Gastrocnemius medialis (tissue), 4 donors: ENCODE results near the gene ATP11A. TPM values are rescaled to one million over a fixed set of nuclear protein-coding genes. Genes with fewer than 3 reads are reported as not detected.

Experiments
- ATAC-seq, 2 donors: fragments of 150-250 bp; one replicate each; pipeline ENCODE4 v1.9.1; 2016
- DNase-seq, 2 donors: peaks; one replicate each; pipeline ENCODE4 v3.0.0-alpha.2; 2019
- H3K27ac ChIP-seq, 4 donors: fragments of 200-600 bp; sonication (generic); 1 replicate in 1 of 4; 2 replicates in 3 of 4; pipeline ENCODE4 v1.5.1; 2016 to 2018; ENCODE audit warnings: mild to moderate bottlenecking in 2 of 4, moderate library complexity in 1 of 4
- H3K27me3 ChIP-seq, 3 donors: fragments of 200-600 bp; sonication (generic) in 2 of 3; 1 replicate in 1 of 3; 2 replicates in 2 of 3; pipeline versions ENCODE4 v1.5.1 to v1.6.0; 2016 to 2019; ENCODE audit warnings: mild to moderate bottlenecking in 1 of 3, moderate library complexity in 1 of 3
- H3K36me3 ChIP-seq, 2 donors: fragments of 200-600 bp; sonication (generic) in 1 of 2; one replicate each; pipeline ENCODE4 v1.5.1; 2017 to 2018
- H3K4me1 ChIP-seq, 2 donors: fragments of 200-600 bp; sonication (generic) in 1 of 2; one replicate each; pipeline ENCODE4 v1.5.1; 2016 to 2017; ENCODE audit warnings: mild to moderate bottlenecking in 2 of 2
- H3K4me3 ChIP-seq, 4 donors: fragments of 200-600 bp; sonication (generic) in 3 of 4; 1 replicate in 1 of 4; 2 replicates in 3 of 4; pipeline ENCODE4 v1.5.1; 2016 to 2019; ENCODE audit warnings: mild to moderate bottlenecking in 2 of 4
- H3K9me3 ChIP-seq, 3 donors: fragments of 200-600 bp; sonication (generic) in 2 of 3; 1 replicate in 1 of 3; 2 replicates in 2 of 3; pipeline ENCODE4 v1.5.1; 2016 to 2019
- POLR2A ChIP-seq, 2 donors: fragments of 450-650 bp; IDR thresholded peaks; one replicate each; pipeline ENCODE4 v1.6.1; 2017; ENCODE audit warnings: antibody characterized with exemption in 2 of 2, mild to moderate bottlenecking in 2 of 2, moderate library complexity in 2 of 2
- in situ Hi-C, 4 donors: fragments of 200-750 bp; cut with MboI; loops; one replicate each; pipeline versions ENCODE4 v1.15.0 to v1.8.0; 2017; ENCODE audit warnings: low sequenced_read_pairs in 4 of 4
- intact Hi-C: fragments of 100-400 bp; cut with DNase I; formaldehyde crosslinking; loops from one replicate; pipeline ENCODE4 v1.15.1; 2023; ENCODE audit warnings: low total_unique reads
- total RNA-seq, 4 donors: library from RNA; depleted of rRNA; stranded (reverse); fragments of >200 nt; gene quantifications; one replicate each; pipeline versions ENCODE4 v1.1.0 to v1.2.3, GENCODE V29; 2016
- TF ChIP-seq, protein P1 (sequence below), 5 experiments: fragments of 450-650 bp in 3 of 5; fragments of 200-600 bp in 2 of 5; sonication (generic) in 2 of 5; IDR thresholded peaks in 4 of 5; conservative IDR thresholded peaks in 1 of 5; 1 replicate in 4 of 5; 2 replicates in 1 of 5; pipeline ENCODE4 v1.5.1; 2016 to 2019; ENCODE audit warnings: antibody characterized with exemption in 5 of 5, mild to moderate bottlenecking in 3 of 5, moderate library complexity in 3 of 5

Gene ATP11A
- total RNA-seq, 4 donors from 2014 or later, result 10.0 to 14.2 (median 12.6) TPM

DNA sequence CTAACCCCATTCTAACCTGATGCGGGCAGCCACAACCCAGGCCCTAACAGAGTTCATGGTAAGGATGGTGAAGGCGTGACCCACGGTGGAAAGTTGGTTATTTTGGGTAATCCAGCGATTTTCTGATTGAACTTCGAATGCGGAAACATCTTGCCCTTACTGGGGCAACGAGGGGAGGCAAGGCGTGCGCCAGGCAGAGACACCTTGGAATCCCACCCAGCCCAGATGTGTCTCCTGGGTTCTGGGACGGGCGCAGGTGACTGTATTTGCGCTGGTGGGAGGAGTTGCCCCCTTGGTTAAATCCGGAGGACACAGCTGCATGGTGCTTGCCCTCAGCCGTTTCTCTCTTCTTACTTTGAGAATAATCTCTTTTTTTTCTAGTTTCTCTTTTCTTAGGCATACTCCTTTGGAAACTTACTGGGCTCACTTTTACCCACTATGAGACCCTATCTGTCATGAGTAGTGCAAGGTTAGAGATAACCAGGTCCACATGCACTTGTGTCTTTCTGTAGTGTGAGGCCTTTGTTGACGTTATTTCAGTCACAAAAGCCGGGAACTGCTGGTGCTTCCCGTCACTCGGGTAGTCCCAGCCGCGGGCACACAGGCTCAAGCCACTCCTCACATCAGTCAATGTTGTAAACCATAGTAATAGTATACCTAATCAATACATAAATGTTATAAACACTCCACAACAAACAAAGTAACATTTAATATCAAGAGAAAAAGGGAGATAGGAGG lies 81.5 kb downstream of the ATP11A start:
- Histone ChIP-seq H3K36me3 (no peaks in the 10 kb centered on the region), H3K27me3 (no peaks in the 10 kb centered on the region), H3K27ac (no peak overlapping the region), H3K9me3 (no peaks in the 10 kb centered on the region), H3K4me1 (peaks cover 13% of the 10 kb centered on the region in 2 donors), H3K4me3 (no peak overlapping the region)
- in situ Hi-C loops (no loop called here), intact Hi-C loops (no loop called here)
- DNase-seq (no peak), ATAC-seq (no peak)
- TF ChIP-seq, protein P1, sequence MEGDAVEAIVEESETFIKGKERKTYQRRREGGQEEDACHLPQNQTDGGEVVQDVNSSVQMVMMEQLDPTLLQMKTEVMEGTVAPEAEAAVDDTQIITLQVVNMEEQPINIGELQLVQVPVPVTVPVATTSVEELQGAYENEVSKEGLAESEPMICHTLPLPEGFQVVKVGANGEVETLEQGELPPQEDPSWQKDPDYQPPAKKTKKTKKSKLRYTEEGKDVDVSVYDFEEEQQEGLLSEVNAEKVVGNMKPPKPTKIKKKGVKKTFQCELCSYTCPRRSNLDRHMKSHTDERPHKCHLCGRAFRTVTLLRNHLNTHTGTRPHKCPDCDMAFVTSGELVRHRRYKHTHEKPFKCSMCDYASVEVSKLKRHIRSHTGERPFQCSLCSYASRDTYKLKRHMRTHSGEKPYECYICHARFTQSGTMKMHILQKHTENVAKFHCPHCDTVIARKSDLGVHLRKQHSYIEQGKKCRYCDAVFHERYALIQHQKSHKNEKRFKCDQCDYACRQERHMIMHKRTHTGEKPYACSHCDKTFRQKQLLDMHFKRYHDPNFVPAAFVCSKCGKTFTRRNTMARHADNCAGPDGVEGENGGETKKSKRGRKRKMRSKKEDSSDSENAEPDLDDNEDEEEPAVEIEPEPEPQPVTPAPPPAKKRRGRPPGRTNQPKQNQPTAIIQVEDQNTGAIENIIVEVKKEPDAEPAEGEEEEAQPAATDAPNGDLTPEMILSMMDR (IDR thresholded peaks at IDR 0.05 in 4 of 5, conservative IDR thresholded peaks at IDR 0.05 in 1 of 5), result no peak
- no peak for TF ChIP-seq POLR2A (IDR thresholded peaks at IDR 0.05)

DNA sequence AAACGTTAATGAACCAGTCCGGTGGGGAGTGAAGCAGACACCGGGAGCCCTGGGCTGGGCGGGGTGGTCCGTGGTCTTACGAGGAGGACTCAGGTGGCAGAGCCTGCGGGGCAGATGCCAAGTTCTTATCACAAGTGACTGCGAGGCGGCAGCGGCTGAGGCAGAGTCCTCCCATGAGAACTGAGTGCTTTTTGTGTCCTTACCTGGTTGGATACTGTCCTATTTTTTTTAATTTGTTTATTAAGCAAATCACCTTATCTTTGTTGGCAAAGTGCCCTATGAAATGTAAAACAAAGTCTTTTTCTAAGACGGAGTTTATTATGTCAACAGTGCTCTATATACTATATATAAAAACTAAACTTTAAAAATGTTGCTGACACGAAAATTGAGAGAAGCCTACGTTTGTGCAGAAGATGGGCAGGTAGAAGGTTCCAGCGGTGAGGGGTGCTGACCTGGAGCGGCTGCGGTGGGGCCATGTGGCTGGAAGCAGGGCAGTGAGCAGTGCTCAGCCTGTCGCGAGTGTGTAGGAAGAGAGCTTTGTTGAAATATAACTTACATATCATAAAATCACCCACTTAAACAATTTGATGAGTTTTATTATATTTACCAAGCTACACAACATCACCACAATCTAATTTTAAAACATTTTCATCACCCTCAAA lies 82.2 kb downstream of the ATP11A start:
- Histone ChIP-seq H3K4me3 (no peak overlapping the region), H3K36me3 (no peaks in the 10 kb centered on the region), H3K9me3 (no peaks in the 10 kb centered on the region), H3K4me1 (peaks cover 13% of the 10 kb centered on the region in 2 donors), H3K27me3 (no peaks in the 10 kb centered on the region), H3K27ac (no peak overlapping the region)
- no peak for TF ChIP-seq POLR2A (IDR thresholded peaks at IDR 0.05)
- in situ Hi-C loops (no loop called here), intact Hi-C loops (no loop called here)
- no peak for ATAC-seq
- DNase-seq, result no peak

DNA sequence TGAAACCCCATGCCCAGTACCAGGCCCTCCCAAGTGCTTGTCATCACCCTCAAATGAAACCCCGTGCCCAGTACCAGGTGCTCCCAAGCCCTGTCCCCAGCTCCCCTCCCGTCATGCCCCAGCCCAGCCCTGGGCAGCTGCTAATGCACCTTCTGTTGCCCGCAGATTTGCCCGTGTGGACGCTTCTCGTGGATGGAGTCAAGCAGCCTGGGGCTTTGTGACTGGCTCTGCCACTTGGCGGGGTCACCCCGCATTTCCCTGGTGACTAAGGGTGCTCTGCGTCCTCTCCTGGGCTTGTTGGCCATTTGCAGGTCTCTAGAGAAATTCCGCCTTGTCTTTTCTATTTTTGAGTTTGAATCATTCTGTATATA lies 82.7 kb downstream of the ATP11A start:
- no peak for DNase-seq
- no peak overlapping the region for H3K27ac ChIP-seq
- no peaks in the 10 kb centered on the region for H3K27me3 ChIP-seq
- no peak for ATAC-seq
- H3K4me1 ChIP-seq, result peaks cover 13% of the 10 kb centered on the region in 2 donors
- intact Hi-C loops, result no loop called here
- H3K36me3 ChIP-seq, result no peaks in the 10 kb centered on the region
- H3K9me3 ChIP-seq, result no peaks in the 10 kb centered on the region
- TF ChIP-seq POLR2A (IDR thresholded peaks at IDR 0.05), result no peak
- TF ChIP-seq, protein P1 (IDR thresholded peaks at IDR 0.05 in 4 of 5, conservative IDR thresholded peaks at IDR 0.05 in 1 of 5), result no peak
- no peak overlapping the region for H3K4me3 ChIP-seq
- in situ Hi-C loops, result no loop called here

DNA sequence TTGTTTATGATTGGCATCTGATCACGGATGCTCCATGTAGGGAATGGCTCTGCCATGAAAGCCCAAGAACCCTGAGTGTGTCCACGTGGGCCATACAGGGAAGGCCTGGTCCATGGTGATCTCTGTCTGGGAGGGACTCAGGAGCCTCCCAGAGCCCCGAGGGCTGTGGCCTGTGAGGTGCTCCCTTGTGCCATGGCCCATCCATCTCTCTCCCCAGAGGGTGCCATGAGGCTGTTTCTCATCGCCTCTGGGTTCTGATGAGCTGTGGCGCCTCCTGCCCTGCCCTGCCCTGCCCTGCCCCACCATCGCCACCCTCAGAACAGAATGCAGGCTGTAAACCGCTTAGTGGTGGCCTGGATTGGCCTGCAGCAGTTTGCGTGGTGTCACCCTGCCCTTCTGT lies 83.1 kb downstream of the ATP11A start:
- Histone ChIP-seq H3K36me3 (no peaks in the 10 kb centered on the region), H3K27ac (no peak overlapping the region), H3K4me3 (no peak overlapping the region), H3K4me1 (peaks cover 13% of the 10 kb centered on the region in 2 donors), H3K27me3 (no peaks in the 10 kb centered on the region), H3K9me3 (no peaks in the 10 kb centered on the region)
- intact Hi-C loops (no loop called here), in situ Hi-C loops (no loop called here)
- TF ChIP-seq, protein P1 (IDR thresholded peaks at IDR 0.05 in 4 of 5, conservative IDR thresholded peaks at IDR 0.05 in 1 of 5), result no peak
- no peak for TF ChIP-seq POLR2A (IDR thresholded peaks at IDR 0.05)
- ATAC-seq (no peak), DNase-seq (no peak)

DNA sequence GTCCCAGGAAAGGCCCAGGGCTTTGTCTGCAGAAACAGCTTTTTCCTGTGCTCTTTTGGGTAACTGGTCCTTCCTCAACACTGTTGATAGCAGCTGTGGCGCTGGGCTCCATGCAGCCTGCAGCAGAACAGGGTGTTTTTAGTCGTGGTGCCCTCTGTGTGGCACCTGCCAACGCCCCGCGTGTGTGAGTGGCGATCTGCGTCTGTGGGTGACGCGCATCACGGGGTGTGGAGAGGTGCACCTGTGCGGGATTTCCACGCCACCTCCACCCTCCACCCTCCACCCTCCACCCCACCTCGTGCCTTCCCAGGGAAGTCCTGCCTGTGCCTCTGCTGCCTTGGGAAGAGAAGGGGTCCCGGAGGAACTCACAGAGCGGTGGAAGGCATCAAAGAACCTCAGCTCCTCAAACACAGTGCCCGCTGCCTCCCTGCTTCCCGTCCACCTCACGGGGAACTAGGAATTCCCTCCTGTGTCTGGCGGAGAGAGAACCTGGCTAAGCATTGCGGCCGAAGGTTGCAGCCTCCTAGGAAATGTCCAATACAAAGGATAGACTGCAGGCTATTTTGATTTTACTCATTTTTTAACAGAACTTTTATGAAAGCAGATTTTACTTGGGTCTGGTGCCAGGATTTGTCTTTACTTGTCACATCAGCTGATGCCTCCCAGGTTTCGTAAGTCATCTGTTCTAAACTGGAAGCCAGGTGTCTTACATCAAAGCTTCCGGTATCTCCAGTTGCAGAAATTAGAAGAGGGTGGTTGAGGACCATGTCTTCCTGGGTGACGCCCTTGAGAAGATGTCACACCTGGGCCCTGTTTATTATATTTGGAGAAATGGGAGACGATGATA lies 84.0 kb downstream of the ATP11A start:
- ATAC-seq, result peak; percentile 49 to 62
- no peaks in the 10 kb centered on the region for H3K27me3 ChIP-seq
- H3K4me1 ChIP-seq, result peaks cover 10 to 11% of the 10 kb centered on the region in 2 donors
- TF ChIP-seq POLR2A (IDR thresholded peaks at IDR 0.05), result no peak
- TF ChIP-seq, protein P1 (IDR thresholded peaks at IDR 0.05 in 4 of 5, conservative IDR thresholded peaks at IDR 0.05 in 1 of 5), result no peak
- DNase-seq, result no peak
- H3K36me3 ChIP-seq, result no peaks in the 10 kb centered on the region
- no peaks in the 10 kb centered on the region for H3K9me3 ChIP-seq
- intact Hi-C loops (no loop called here), in situ Hi-C loops (no loop called here)
- H3K27ac ChIP-seq, result no peak overlapping the region
- no peak overlapping the region for H3K4me3 ChIP-seq
